RWPE1 (cell line): Measurements from ENCODE around the gene HHIPL2.

Source experiments
- CTCF ChIA-PET: fragments of 350-600 bp; sonication (Branson Sonifier 250); formaldehyde crosslinking; extraction: SDS; loops from one replicate; lab custom pipeline; 2021; lab: Yijun Ruan, JAX
- POLR2A ChIA-PET: fragments of 400-600 bp; formaldehyde crosslinking; extraction: SDS; loops from one replicate; lab custom pipeline; 2020; ENCODE audit warnings: antibody characterized with exemption; ENCODE audit not compliant: low non-redundant PET; lab: Yijun Ruan, JAX
- DNase-seq: peaks from one replicate; pipeline ENCODE4 v3.0.0; 2012; ENCODE audit warnings: low spot score
- H3K27ac ChIP-seq: fragments of 450-650 bp; 2 replicates; pipeline ENCODE4 v1.5.1; 2017
- TF ChIP-seq, protein P1 (sequence below): fragments of 450-650 bp; conservative IDR thresholded peaks from 2 replicates; pipeline ENCODE4 v1.5.1; 2017; ENCODE audit warnings: low read depth, mild to moderate bottlenecking

HHIPL2 gene

DNA sequence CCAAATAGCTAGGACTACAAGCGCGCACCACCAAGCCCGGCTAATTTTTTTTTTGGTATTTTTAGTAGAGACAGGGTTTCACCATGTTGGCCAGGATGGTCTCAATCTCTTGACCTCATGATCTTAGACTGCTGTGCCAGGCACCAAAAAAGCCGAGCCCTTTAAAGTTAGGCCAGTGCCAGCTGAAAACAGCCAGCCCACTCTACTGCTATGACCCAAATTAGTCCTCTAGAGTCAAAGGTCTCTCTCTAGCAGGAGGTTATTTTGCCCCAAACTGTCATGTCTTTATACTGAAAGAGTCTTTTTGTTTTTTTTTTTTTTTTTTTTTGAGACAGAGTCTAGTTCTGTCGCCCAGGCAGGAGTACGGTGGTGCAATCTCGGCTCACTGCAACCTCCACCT lies 9.7 kb upstream of the HHIPL2 start:
- no peak for DNase-seq
- TF ChIP-seq, protein P1, sequence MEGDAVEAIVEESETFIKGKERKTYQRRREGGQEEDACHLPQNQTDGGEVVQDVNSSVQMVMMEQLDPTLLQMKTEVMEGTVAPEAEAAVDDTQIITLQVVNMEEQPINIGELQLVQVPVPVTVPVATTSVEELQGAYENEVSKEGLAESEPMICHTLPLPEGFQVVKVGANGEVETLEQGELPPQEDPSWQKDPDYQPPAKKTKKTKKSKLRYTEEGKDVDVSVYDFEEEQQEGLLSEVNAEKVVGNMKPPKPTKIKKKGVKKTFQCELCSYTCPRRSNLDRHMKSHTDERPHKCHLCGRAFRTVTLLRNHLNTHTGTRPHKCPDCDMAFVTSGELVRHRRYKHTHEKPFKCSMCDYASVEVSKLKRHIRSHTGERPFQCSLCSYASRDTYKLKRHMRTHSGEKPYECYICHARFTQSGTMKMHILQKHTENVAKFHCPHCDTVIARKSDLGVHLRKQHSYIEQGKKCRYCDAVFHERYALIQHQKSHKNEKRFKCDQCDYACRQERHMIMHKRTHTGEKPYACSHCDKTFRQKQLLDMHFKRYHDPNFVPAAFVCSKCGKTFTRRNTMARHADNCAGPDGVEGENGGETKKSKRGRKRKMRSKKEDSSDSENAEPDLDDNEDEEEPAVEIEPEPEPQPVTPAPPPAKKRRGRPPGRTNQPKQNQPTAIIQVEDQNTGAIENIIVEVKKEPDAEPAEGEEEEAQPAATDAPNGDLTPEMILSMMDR, result no peak
- POLR2A ChIA-PET, result no interaction called here
- CTCF ChIA-PET, result no interaction called here
- H3K27ac ChIP-seq, result no peak overlapping the region

DNA sequence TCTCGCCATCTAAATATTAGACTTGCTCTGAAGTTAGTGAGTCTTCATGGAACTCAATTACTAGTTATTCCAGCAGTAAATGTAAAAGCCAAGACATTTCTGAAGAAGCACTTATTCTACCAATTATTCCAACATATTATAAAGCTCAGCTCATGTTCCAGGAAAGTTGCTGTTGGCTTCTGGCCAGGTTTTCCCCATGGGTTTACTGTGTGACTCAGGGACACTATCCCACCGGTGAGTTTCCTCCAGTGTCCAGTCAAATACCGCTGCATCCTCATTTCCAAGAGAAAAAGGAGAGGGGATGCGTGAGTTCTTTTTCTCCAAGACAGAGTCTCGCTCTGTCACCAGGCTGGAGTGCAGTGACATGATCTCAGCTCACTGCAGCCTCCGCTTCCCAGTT lies 9.2 kb upstream of the HHIPL2 start:
- CTCF ChIA-PET, result no interaction called here
- no peak for DNase-seq
- POLR2A ChIA-PET, result no interaction called here

DNA sequence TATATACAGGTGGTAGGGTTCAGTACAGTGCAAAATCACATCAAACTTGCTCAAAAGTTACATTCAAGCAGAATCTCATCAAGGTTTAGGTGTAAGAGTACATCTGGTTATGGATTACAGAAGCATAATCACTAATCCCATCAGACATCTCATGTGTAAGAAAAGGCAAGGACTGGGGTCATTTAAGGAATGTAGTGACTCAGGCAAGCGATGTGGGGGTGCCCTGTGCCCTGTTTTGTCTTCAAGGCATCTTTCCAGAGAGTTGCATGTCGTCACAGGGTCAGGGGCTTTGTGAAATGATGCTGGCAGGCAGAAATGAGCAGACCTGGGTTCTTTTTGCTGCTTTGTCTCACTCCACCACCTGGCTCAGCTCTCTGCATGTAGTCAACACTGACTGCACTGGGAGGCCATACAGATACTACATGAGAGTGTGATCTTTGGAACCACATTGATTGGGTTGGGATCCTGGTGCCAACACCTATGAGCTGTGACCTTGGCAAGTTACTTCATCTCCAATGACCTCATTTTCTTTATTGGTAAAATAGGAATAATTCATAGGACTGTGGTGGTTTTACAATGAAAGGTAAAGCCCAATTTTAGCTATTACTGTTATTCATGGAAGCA lies 8.2 kb upstream of the HHIPL2 start:
- POLR2A ChIA-PET, result no interaction called here
- no peak overlapping the region for H3K27ac ChIP-seq
- DNase-seq, result no peak
- TF ChIP-seq, protein P1, result no peak
- CTCF ChIA-PET, result interaction anchor here (0.6 to 0.7 kb wide), 2 partner anchors 136 to 1020 kb away, joined by 3 to 4 read pairs; no protein-coding TSS in a partner anchor

More for the DNA sequence above, 9.2 kb upstream of the HHIPL2 start:
- H3K27ac ChIP-seq, result no peak overlapping the region
- TF ChIP-seq, protein P1, result no peak

DNA sequence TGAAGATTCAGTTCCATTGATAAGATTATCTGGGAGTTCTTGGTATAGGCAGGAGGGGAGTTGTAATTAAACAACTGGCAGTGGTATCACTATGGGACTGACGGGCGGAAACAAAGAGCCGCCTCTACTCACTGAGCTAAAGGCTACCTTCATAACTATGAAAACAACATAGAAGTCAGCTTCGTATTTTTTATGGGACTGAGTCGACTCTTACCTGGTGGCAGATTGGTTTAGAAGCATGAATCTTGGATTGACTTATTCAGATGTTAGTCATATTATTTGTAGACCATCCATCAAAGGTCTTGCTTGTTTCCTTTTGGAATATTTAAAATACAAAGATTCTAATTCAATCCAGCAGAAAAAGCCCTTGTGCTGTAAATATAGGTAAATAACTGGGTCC lies 6.3 kb upstream of the HHIPL2 start:
- H3K27ac ChIP-seq, result no peak overlapping the region
- ChIA-PET CTCF (interaction anchor here (0.6 kb wide), 1 partner anchor 20 kb away, joined by 4 read pairs; no protein-coding TSS in a partner anchor), POLR2A (no interaction called here)
- no peak for DNase-seq
- TF ChIP-seq, protein P1, result no peak

DNA sequence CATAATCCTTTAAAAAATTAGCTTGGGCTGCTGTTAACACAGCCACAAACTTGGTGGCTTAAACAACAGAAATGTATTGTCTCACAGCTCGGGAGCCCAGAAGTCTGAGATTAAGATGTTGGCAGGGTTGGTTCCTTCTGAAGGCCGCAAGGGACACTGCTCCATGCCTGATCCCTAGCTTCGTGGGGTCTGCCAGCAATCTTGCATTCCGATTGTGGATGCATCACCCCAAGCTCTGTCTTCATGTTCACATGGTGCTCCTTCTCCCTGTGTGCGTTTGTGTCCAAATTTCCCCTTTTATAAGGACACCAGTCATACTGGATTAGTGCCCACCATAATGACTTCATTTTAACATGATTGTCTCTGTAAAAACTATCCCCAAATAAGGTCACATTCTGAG lies 5.0 kb upstream of the HHIPL2 start:
- DNase-seq, result no peak
- TF ChIP-seq, protein P1, result no peak
- no peak overlapping the region for H3K27ac ChIP-seq
- ChIA-PET CTCF (no interaction called here), POLR2A (no interaction called here)

DNA sequence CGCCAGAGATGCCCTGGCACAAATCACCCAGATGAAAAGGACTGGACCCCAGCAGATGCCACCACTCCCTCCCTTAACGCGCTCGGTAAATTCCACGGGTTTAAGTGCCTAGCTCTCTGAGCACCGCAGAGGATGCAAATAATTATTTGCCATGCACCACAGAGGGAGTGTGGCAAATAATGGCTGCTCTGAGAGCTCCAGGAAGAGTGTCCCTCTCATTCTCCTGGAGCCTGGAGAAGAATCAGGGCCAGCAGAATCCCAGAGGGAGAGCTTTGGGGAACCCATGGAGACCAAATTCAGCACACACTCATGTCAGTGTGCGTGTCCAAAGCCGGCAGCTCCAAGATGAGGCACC lies 667 bp downstream of the HHIPL2 start:
- H3K27ac ChIP-seq, result peak overlapping the region; percentile 69
- TF ChIP-seq, protein P1, result no peak
- POLR2A ChIA-PET, result no interaction called here
- CTCF ChIA-PET, result interaction anchor here (0.5 to 0.6 kb wide), 2 partner anchors 271 to 497 kb away, joined by 3 to 6 read pairs; no protein-coding TSS in a partner anchor
- no peak for DNase-seq
